Prostate gland (tissue), 2 donors: ENCODE results near the gene MPHOSPH8.

ENCODE experiments used
- CTCF ChIP-seq, 4 experiments: fragments of 200-600 bp in 2 of 4; fragments of 450-650 bp in 2 of 4; sonication (generic) in 2 of 4; IDR thresholded peaks; 1 replicate in 3 of 4; 2 replicates in 1 of 4; pipeline ENCODE4 v1.5.1; 2016 to 2019; ENCODE audit warnings: antibody characterized with exemption in 4 of 4, mild to moderate bottlenecking in 2 of 4, moderate library complexity in 2 of 4
- POLR2A ChIP-seq: fragments of 450-650 bp; IDR thresholded peaks from one replicate; pipeline ENCODE4 v1.6.1; 2016; ENCODE audit warnings: antibody characterized with exemption, mild to moderate bottlenecking

DNA sequence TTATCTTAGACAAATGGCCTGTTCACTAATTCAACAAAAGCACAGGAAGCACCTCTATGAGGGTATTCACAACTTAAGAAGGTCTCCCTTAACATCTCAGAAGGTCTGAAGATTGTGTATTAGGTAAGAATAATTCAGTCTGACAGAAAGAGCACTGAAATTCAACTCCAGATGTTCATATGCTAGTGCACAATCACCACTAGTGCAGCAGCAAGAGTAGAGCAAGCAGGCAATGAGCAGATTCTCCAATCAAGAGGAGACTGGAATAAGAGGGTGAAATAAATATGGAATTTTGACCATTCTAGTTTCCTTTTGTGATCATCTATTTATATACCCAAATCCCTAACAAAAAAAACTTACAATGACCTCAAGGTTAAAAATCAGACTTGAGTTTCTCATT is 52.0 kb downstream of the MPHOSPH8 start:
- no peak for TF ChIP-seq CTCF (IDR thresholded peaks at IDR 0.05)
- TF ChIP-seq POLR2A = no peak
